ENCODE results near the gene CD7.

Gene CD7

GRCh38 chr17:82298538-82299421, 18.6 kb downstream of the CD7 start:
- DNase-seq (ENCODE audit: low read depth, low spot score), result no peak

- DNase-seq (ENCODE audit: low read depth, low spot score), result peak; percentile 88
Observed at GRCh38 chr17:82297714-82298537, 19.5 kb downstream of the CD7 start.

- peak; percentile 63 for DNase-seq (ENCODE audit: low read depth, low spot score)
Observed at GRCh38 chr17:82297280-82297713, 20.1 kb downstream of the CD7 start.

GRCh38 chr17:82296511-82297279, 20.7 kb downstream of the CD7 start:
- no peak for DNase-seq (ENCODE audit: low read depth, low spot score)

- DNase-seq (ENCODE audit: low read depth, low spot score), result no peak
Observed at GRCh38 chr17:82295472-82295814, 22.0 kb downstream of the CD7 start.

- no peak for DNase-seq (ENCODE audit: low read depth, low spot score)
Observed at GRCh38 chr17:82294064-82294773, 23.2 kb downstream of the CD7 start.

GRCh38 chr17:82292251-82293154, 24.9 kb downstream of the CD7 start:
- DNase-seq (ENCODE audit: low read depth, low spot score), result peak; percentile 89

GRCh38 chr17:82291582-82292250, 25.7 kb downstream of the CD7 start:
- no peak for DNase-seq (ENCODE audit: low read depth, low spot score)

GRCh38 chr17:82287868-82288801, 29.3 kb downstream of the CD7 start:
- no peak for DNase-seq (ENCODE audit: low read depth, low spot score)

GRCh38 chr17:82287013-82287867, 30.2 kb downstream of the CD7 start:
- DNase-seq (ENCODE audit: low read depth, low spot score), result no peak

- DNase-seq (ENCODE audit: low read depth, low spot score), result no peak
Observed at GRCh38 chr17:82285141-82285540, 32.3 kb downstream of the CD7 start.

GRCh38 chr17:82283208-82283749, 34.1 kb downstream of the CD7 start:
- no peak for DNase-seq (ENCODE audit: low read depth, low spot score)

GRCh38 chr17:82282239-82283207, 34.9 kb downstream of the CD7 start:
- no peak for DNase-seq (ENCODE audit: low read depth, low spot score)

- DNase-seq (ENCODE audit: low read depth, low spot score), result no peak
Observed at GRCh38 chr17:82281502-82282238, 35.7 kb downstream of the CD7 start.

GRCh38 chr17:82281076-82281475, 36.3 kb downstream of the CD7 start:
- no peak for DNase-seq (ENCODE audit: low read depth, low spot score)

All from activated CD4-positive, CD25-positive, alpha-beta regulatory T cell treated with anti-CD3 and anti-CD28 coated beads, Interleukin-2, amount 50 U/mL, for 16 hours (primary cell).